ENCODE data around the gene CDK7.
"Not testable (repeated sequence)": the region's sequence is repeated elsewhere in the genome, so short reads cannot be mapped to it uniquely, and the experiment has no call there.

The CDK7 gene

DNA sequence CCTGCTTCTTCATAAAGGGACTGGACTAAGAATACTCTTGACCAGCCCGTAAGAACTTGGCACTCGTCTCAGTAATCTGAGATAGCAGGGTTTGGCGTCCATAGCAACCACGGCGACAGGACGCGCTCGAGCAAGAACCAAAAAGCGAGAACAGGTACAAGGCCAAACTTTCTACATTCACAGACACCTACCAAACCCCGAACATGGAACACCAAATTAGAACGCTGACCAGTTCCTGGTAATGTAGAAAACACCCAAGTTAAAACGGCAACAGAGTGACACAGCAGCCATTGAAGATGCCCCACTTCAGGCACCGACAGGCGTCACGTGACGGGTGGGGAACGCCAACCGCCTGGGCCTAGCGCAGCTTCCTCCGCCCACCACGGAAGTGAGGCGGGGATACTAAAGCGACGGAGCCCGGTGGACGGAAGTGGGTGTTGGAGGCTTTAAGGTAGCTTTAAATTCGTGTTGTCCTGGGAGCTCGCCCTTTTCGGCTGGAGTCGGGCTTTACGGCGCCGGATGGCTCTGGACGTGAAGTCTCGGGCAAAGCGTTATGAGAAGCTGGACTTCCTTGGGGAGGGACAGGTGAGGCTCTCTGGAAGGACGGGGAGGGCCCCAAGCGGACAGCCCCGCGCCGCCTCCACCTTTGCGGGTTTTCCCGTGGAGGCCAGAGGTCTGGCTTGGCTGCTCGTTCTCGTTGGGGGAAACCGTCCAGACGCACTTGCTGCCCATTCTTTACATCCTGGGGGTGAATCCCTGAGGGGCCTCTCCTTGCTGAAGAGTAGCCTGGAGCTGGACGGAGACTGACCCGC, at the start of gene CDK7:
Gene CDK7 (plus strand): TSS at position 430 of the 812 bp plus-strand sequence. CDS start 90 bp downstream, at position 520.
- peak; percentile 96 for DNase-seq

DNA sequence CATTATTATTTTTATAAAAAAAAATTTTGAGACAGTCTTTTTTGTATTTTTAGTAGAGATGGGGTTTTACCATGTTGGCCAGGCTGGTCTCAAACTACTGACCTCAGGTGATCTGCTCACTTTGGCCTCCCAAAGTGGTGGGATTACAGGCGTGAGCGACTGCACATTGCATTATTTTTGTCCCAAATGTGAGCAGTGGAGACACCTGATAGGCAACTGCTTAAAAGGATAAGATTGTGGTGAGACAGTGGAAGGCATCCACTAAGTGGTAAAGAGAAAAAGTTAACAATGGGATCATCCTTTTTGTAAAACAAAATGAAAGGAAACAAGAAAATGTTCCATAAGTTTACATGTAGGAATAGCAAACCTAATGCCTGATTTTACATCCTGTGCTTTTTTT, 47.3 kb upstream of the CDK7 start:
- no peak for DNase-seq

DNA sequence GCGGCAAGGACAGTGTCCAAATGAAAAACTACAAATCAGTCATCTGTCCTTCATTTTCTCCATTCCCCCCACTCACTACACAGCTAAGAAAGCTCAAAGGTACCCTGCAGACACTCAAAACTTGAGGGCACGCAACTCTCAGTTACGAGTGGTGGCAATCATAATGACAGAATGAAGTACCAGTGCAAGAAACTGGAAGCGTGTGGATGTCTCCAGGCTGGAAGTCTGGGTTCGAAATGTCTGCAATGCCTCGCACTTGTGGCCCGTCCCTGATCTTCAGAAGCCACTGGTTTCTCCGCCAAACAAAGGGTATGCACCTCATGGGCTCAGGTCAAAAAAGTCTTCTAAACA, 45.9 kb upstream of the CDK7 start:
- no peak for DNase-seq

DNA sequence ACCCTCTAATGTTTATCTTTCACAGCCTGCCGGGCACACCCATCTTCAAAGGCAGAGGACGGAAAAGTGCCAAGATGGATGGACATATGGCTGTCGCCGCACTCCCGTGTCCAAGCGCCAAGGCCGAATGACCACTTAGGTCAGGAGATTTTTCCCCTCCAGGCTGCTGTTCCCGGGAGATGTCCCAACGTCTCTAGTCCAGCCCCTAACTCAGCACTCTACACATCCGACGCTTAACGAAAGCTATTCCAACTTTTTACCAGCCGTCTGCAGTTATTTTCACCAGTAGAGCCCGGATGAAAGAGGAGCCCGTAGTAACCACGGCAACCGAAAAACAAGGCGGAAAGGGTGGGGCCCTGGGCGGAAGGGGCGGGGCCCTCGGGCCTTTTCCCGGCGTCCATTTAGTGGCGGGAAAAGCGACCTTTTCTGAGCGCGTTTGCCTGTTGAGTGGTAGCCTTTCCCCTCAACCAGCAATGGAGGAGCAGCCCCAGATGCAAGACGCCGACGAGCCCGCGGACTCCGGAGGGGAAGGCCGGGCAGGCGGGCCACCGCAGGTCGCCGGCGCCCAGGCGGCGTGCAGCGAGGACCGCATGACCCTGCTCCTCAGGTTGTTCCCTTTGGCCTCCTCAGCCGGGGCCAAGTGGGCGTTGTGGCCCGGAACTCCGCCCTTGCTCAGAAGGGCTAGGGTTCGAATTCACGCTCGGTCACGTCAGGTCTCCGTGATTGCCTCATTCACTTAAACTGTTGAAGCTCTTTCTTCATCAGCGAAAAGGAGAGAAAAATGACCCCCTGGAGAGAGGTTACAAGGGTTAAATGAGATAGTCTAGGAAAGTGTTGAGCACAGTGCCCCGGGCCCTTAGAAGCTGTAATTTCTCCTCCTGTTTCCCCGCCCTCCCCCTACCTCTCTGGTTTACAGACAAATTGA, 45.3 kb upstream of the CDK7 start, which contains the start of gene CENPH:
Gene CENPH (plus strand): TSS at position 422 of the 925 bp plus-strand sequence. CDS start 52 bp downstream, at position 474.
- DNase-seq = peak; percentile 91

DNA sequence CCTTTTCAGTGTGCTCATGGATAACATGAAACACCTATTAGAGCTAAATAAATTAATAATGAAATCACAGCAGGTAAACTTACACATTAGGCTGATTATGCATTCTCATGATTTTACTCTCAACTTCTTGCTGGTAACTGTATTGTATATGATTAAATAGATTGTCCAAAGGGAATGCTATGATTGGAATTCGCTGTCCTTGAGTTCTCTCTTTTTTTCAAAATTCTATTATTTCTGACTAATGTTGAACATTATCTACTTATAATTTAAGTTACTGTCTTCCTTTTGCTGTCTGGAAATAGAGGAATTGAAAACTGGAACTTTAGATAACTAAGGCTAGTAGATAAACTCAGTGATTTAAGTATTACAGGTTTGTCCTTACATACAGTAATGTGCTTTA, 32.2 kb upstream of the CDK7 start:
- no peak for DNase-seq

DNA sequence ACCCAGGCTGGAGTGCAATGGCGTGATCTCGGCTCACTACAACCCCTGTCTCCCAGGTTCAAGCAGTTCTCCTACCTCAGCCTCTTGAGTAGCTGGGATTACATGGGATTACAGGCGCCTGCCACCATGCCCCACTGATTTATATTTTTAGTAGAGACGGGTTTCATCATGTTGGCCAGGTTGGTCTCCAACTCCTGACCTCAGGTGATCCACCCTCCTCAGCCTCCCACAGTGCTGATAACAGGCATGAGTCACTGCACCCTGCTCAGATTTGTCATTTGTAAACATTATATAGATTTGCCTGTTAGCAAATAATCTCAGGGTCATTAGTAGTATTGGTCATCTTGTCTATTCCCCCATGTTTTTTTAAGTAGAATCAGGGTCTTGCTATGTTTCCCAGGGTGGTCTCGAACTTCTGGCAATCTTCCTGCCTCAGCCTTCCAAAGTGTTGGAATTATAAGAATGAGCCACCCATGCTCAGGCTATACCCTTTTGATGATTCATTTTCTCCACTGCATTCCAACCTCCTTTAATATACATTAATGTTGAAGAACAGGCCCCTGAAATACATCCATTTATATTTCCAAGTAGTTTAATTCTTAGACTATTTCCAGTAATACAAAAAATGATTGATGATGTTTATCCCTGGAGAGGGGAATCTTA, 28.0 kb upstream of the CDK7 start:
- DNase-seq = no peak

DNA sequence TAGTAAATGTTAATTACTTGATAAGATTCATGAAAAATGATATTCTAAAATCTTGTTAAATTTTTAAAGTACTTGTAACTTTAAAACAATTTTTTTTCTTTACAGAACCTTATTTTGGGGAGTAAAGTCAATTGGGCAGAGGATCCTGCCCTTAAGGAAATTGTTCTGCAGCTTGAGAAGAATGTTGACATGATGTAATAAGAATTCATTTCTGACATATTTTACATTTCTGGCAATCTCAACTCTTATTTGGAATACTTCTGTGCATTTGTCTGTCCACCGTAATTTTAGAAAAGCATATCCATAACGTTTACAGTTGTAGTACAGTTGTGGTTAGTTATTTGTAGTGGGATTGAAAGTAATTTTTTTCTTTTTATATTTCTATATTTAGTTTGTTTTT, 25.1 kb upstream of the CDK7 start:
- no peak for DNase-seq

DNA sequence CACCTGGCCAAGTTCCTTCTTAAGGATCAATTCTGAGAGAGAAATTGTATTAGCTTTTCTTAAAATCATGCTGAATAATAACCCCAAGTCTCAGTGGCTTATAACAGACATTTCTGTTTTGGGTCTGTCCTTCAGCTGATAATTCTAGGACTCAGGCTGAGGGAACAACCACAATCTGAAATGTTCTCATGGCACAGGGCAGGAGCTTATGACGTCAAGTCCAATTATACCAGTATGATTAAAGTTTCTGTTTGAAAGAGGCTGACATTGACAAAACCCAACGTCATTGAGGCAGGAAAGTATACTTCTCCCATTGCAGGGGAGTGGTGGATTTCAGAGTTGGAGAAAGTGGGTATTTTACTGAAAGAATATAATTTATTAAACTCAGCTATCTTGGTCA, 23.5 kb upstream of the CDK7 start:
- DNase-seq = no peak

DNA sequence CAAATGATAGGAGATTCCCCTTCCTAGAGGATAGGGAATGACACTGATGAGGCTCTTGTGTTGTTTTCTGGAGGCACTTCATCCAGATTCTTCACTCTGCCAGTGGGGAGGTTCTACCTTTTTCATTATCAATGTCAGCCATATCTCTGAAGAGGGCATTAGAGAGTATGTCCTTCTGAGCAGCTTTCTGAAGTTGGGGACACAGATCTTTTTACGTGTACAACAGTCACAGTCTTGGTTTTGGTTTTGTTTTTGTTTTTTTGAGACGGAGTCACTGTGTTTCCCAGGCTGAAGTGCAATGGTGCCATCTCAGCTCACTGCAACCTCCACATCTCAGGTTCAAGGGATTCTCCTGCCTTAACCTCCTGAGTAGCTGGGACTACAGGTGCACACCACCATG, 22.7 kb upstream of the CDK7 start:
- no peak for DNase-seq

DNA sequence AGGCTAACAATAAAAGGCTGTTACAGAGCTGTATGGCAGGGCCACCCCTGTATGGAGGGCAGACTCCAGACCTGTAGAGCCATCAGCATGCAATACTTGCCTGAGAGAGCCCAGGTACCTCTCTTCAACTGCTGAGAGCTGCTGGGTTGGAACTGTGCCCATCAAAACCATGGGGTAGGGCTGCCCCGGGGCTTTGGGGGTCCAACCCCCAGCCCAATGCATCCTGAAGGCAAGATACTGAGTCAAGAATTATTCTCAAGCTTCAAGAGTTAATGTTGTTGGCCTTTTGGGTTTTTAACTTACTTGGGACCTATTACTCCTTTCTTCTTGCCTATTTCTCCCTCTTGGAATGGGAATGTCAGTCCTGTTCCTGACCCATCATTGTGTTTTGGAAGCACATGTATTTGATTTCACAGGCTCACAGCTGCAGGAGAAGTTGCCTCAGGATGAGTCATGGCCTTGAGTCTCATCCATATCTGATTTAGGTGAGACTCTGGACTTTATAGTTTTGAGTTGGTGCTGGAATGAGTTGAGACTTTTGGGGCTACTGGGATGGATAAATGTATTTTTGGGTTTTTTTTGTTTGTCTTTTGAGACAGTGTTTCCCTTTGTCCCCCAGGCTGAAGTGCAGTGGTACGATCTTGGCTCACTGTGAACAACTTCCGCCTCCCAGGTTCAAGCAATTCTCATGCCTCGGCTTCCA, 21.0 kb upstream of the CDK7 start:
- DNase-seq = no peak

DNA sequence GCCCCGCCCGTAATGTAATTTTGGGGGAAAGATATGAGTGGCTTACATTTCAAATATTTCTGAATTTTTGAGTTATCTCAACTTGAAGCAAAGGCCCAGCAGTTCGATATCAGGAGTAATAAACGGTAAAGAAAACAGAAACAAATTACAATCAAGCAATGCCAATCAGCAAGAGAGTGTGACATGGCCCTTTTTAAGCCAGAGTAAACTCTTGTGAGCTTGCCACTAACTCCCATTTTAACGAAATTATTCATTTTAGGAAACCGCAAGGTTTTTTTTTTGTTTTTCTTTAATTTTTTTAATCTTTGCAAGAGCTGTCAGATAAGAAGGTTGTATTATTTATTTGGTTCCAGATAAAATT, 17.6 kb upstream of the CDK7 start:
- DNase-seq = no peak

DNA sequence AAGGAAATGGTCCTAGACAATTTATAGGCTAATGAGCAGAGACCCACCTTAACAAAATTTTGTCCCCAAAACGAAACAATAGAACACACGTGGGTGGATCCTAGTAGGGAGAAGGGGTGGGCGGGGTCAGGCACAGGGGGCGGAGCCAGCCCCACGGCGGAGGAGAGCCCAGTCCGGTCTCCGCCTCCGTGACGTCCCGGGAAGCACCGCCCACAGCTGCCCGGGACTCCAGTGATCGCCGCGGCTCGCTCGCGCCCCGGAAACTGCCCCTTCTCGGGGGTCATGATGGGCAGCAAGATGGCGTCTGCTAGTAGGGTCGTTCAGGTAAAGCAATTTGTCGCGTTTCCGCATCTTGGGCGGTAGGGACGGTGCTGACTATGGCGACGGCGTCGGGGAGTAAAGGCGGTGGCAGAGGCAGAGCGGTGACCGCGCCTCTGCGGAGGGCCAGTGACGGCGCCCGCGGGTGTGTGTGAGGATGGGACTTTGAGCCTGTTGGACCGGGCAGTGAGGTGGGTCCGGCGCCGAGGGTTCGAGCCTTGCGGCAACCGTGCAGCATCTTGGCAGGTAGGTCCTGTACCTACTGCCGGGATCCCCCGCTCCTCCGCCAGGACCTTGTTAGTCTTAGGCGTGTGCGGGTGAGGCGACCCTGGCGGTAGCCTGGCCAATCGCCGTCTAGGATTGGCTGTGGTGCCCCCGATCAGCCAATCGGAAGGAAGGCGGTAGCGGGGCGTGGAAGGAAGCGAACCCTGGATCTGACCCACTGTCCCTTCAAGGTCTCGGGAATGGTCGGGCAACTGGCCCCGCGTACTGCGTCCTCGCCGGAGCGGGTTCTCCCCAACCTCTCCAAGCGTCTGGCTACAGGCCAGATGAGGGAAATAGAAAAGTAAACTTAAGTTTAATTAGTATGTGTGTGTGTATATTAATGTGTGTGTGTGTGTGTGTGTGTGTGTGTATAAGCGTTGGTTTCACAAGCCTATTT, 16.8 kb upstream of the CDK7 start:
- peak; percentile 98 for DNase-seq

DNA sequence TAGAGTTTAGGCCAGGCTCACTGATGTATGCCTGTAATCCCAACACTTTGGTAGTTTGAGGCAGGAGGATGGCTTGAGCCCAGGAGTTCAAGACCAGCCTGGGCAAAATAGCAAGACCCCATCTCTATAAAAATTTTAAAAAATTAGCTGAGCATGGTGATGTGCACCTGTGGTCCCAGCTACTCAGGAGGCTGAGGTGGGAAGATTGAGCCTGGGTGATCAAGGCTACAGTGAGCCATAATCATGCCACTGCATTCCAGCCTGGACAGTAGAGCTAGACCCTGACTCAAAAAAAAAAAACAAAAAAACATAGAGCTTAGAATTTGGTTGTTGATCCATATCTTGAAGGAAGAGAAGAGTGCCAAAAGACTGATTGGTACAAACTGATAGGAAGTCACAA, 14.7 kb upstream of the CDK7 start:
- no peak for DNase-seq

DNA sequence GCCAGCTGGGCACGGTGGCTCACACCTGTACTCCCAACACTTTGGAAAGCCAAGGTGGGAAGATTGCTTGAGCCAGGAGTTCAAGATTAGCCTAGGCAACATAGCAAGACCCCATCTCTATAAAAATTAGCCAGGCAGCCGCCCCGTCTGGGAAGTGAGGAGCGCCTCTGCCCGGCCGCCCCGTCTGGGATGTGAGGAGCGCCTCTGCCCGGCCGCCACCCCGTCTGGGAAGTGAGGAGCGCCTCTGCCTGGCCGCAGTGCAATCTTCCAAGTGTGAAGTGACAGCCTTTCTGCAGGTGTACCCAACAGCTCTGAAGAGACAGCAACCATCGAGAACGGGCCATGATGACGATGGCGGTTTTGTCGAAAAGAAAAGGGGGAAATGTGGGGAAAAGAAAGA, 14.3 kb upstream of the CDK7 start:
- DNase-seq = not testable (repeated sequence)

DNA sequence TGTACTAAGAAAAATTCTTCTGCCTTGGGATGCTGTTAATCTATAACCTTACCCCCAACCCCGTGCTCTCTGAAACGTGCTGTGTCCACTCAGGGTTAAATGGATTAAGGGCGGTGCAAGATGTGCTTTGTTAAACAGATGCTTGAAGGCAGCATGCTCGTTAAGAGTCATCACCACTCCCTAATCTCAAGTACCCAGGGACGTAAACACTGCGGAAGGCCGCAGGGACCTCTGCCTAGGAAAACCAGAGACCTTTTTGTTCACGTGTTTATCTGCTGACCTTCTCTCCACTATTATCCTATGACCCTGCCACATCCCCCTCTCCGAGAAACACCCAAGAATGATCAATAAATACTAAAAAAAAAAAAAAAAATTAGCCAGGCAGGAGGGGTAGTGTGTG, 13.9 kb upstream of the CDK7 start:
- DNase-seq = not testable (repeated sequence)

DNA sequence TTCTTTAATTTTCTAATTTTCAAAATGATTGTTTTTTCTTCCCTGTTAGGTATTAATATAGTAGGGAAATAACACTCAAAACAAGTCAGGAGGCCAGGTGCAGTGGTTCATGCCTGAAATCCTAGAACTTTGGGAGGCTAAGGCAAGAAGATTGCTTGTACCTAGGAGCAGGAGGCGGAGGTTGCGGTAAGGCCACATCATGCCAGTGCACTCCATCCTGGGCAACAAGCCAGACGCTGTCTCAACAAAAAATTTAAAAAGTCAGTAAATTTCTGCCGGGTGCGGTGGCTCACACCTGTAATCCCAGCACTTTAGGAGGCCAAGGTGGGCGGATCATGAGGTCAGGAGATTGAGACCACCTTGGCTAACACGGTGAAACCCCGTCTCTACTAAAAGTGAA, 10.2 kb upstream of the CDK7 start:
- no peak for DNase-seq

DNA sequence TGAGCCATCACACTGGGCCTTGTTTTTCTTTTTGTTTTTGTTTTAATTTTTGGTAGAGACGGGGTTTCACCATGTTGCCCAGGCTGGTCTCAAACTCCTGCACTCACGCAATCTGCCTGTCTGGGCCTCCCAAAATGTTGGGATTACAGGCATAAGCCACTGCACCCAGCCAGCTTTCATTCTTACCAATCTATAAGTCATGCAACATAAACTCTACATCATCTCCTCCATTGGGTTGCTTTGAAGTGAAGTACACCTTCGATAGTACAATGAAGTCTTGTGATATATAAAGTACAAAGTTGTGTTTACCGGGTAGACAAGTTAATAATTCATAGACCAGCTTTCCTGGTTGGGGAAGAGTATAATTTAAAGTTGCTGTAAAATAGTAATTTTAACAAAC, 8.8 kb upstream of the CDK7 start:
- DNase-seq = no peak

DNA sequence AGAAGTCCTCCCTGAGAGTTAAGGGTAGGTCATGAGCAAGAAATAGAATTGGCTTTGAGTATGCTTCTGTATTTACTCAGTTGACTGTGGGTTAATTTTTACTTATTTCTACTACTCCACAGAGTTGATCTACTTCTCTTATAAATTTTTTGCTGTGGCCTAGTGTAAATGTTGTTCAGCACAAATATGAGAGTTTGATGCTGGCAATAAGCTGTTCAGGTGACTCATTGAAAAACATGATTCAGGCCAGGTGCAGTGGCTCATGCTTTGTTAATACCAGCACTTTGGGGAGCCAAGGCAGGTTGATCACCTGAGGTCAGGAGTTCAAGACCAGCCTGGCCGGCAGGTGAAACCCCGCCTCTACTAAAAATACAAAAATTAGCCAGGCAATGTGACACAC, 4.5 kb upstream of the CDK7 start:
- no peak for DNase-seq

DNA sequence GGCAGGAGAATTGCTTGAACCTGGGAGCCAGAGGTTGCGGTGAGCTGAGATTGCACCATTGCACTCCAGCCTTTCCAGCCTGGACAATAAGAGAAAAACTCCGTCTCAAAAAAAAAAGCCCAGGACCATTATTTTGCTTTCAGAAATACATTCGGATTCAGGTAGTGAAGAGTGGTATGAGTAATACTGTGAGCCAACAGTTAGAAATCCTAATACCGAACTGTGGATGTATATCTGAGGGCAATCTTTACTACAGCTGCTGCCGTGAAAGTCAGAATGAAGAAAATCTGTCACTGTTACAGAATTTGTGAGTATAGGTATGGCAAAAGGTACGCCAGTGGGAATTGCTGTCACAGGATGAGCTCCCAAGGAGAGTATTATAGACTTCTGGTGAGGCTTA, 3.4 kb upstream of the CDK7 start:
- no peak for DNase-seq

DNA sequence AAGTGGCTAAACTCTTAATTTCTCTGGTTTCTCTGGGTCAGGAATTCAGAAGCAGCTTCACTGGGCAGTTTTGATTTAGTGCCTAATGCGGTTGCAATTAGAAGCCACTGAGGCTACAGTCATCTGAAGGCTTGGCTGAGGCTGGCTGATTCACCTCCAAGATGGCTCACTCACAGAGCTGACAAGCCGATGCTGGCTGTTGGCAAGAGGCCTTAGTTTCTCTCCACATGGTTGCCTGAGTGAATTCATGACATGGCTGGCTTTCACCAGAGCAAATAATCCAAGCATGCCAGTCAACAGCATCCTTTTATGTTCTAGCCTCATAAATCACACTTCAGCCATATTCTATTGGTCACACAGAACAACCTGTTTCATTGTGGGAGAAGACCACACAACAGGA, 2.8 kb upstream of the CDK7 start:
- DNase-seq = no peak

DNA sequence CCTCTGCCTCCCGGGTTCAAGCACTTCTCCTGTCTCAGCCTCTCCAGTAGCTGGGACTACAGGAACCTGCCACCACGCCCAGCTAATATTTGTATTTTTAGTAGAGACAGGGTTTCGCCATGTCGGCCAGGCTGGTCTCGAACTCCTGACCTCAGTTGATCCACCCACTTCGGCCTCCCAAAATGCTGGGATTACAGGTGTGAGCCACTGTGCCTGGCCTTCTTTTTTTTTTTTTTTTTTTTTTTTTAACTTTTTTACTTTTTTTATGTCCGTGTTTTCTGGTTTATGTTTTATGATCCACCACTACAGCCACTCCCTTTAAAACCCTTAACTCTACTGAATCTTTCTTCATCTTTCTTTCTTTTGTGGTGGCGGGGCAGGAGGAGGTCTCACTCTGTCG, 2.0 kb downstream of the CDK7 start:
- not testable (repeated sequence) for DNase-seq

DNA sequence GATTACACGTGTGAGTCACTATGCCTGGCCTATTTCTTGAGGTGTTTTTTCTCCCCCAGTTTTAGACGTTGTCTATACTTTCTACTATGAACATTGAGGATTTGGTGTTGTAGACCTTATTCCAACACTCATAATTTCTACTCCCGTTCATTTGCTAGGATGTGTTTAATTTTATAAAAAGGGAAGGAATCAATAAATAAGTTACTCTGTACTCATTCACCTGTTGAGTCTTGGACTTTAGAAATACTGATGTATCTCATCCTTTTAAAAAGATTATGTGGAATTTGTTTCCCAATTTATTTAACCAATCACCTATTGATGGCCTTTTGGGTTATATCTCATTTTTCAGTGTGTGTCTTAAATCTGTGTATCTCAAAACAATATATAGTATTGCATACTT, 3.2 kb downstream of the CDK7 start:
- DNase-seq = no peak
